Measurements from ENCODE around the gene INHBB.

- TF ChIP-seq, protein P1, sequence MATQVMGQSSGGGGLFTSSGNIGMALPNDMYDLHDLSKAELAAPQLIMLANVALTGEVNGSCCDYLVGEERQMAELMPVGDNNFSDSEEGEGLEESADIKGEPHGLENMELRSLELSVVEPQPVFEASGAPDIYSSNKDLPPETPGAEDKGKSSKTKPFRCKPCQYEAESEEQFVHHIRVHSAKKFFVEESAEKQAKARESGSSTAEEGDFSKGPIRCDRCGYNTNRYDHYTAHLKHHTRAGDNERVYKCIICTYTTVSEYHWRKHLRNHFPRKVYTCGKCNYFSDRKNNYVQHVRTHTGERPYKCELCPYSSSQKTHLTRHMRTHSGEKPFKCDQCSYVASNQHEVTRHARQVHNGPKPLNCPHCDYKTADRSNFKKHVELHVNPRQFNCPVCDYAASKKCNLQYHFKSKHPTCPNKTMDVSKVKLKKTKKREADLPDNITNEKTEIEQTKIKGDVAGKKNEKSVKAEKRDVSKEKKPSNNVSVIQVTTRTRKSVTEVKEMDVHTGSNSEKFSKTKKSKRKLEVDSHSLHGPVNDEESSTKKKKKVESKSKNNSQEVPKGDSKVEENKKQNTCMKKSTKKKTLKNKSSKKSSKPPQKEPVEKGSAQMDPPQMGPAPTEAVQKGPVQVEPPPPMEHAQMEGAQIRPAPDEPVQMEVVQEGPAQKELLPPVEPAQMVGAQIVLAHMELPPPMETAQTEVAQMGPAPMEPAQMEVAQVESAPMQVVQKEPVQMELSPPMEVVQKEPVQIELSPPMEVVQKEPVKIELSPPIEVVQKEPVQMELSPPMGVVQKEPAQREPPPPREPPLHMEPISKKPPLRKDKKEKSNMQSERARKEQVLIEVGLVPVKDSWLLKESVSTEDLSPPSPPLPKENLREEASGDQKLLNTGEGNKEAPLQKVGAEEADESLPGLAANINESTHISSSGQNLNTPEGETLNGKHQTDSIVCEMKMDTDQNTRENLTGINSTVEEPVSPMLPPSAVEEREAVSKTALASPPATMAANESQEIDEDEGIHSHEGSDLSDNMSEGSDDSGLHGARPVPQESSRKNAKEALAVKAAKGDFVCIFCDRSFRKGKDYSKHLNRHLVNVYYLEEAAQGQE (IDR thresholded peaks at IDR 0.05; ENCODE audit: low read depth) = no peak
- TF ChIP-seq CTCF (IDR thresholded peaks at IDR 0.05 in 2 of 3, conservative IDR thresholded peaks at IDR 0.05 in 1 of 3; ENCODE audit: borderline replicate concordance in 1 of 3, insufficient read depth in 1 of 3, low read depth in 2 of 3, low read length in 2 of 3) (no peak), JUND (IDR thresholded peaks at IDR 0.05) (no peak), EZH2phosphoT487 (IDR thresholded peaks at IDR 0.05; ENCODE audit: borderline replicate concordance) (no peak)
- TF ChIP-seq, protein P2, sequence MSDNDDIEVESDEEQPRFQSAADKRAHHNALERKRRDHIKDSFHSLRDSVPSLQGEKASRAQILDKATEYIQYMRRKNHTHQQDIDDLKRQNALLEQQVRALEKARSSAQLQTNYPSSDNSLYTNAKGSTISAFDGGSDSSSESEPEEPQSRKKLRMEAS (IDR thresholded peaks at IDR 0.05) = no peak
Measured at GRCh38 chr2:120376679-120377640, 31.0 kb downstream of the INHBB start.

Measured in HCT116 (cell line).